Left renal pelvis (tissue), 4 donors: ENCODE data around the gene KRTAP17-1. TPM values are rescaled to one million over a fixed set of nuclear protein-coding genes. Genes with fewer than 3 reads are reported as not detected.
"Not testable (repeated sequence)": the region's sequence is repeated elsewhere in the genome, so short reads cannot be mapped to it uniquely, and the experiment has no call there.

Source experiments
- DNase-seq, 4 donors: peaks; one replicate each; pipeline ENCODE4 v3.0.0-alpha.2; 2013; ENCODE audit warnings: low read depth in 4 of 4, low spot score in 3 of 4
- polyA plus RNA-seq, 4 donors: library from polyadenylated mRNA; unstranded; fragments of 120-200 nt; gene quantifications; one replicate each; pipeline ENCODE4 v1.2.1, GENCODE V29; 2013; ENCODE audit not compliant: insufficient read length in 4 of 4

Gene KRTAP17-1
- polyA plus RNA-seq, 4 donors: not detected

GRCh38 chr17:41308251-41308917, 7.1 kb downstream of the KRTAP17-1 start:
- no peak for DNase-seq

- DNase-seq: no peak
Observed at GRCh38 chr17:41307647-41308046, 7.9 kb downstream of the KRTAP17-1 start.

GRCh38 chr17:41304091-41304490, 11.4 kb downstream of the KRTAP17-1 start:
- DNase-seq: no peak

GRCh38 chr17:41302981-41303380, 12.5 kb downstream of the KRTAP17-1 start:
- no peak for DNase-seq

GRCh38 chr17:41301916-41302901, 13.3 kb downstream of the KRTAP17-1 start, which contains the start of gene KRTAP29-1:
Gene KRTAP29-1, minus strand, starts transcription at chr17:41302851. Its CDS starts 0 bp downstream, at chr17:41302851.
- DNase-seq: no peak

- no peak for DNase-seq
Observed at GRCh38 chr17:41301204-41301790, 14.2 kb downstream of the KRTAP17-1 start.

- no peak for DNase-seq
Observed at GRCh38 chr17:41298458-41299135, 16.9 kb downstream of the KRTAP17-1 start.

- no peak for DNase-seq
Observed at GRCh38 chr17:41296846-41297245, 18.7 kb downstream of the KRTAP17-1 start.

- no peak for DNase-seq
Observed at GRCh38 chr17:41294016-41294415, 21.5 kb downstream of the KRTAP17-1 start.

GRCh38 chr17:41287050-41287449, 28.5 kb downstream of the KRTAP17-1 start:
- no peak for DNase-seq

GRCh38 chr17:41284546-41284945, 31.0 kb downstream of the KRTAP17-1 start:
- no peak for DNase-seq

GRCh38 chr17:41284043-41284442, 31.5 kb downstream of the KRTAP17-1 start:
- no peak for DNase-seq

- no peak for DNase-seq
Observed at GRCh38 chr17:41278176-41278955, 37.1 kb downstream of the KRTAP17-1 start.

GRCh38 chr17:41275648-41276190, 39.8 kb downstream of the KRTAP17-1 start, which contains the start of gene KRTAP9-7:
Gene KRTAP9-7, plus strand, starts transcription at chr17:41275698. Its CDS starts 0 bp downstream, at chr17:41275698.
- not testable (repeated sequence) for DNase-seq

- DNase-seq: no peak
Observed at GRCh38 chr17:41271858-41272257, 43.7 kb downstream of the KRTAP17-1 start.

GRCh38 chr17:41271323-41271722, 44.2 kb downstream of the KRTAP17-1 start:
- DNase-seq: not testable (repeated sequence)

- DNase-seq: no peak
Observed at GRCh38 chr17:41267711-41268110, 47.8 kb downstream of the KRTAP17-1 start.

- no peak for DNase-seq
Observed at GRCh38 chr17:41265078-41265477, 50.4 kb downstream of the KRTAP17-1 start, which contains the start of gene KRTAP9-6. Gene KRTAP9-6, plus strand, starts transcription at chr17:41265378. Its CDS starts 0 bp downstream, at chr17:41265378.
